ENCODE results near the gene HSD11B1. TPM values are rescaled to one million over a fixed set of nuclear protein-coding genes. Genes with fewer than 3 reads are reported as not detected.

HSD11B1 gene
- total RNA-seq, 4 donors from 2014 or later = 3.0 to 16.0 (median 6.8) TPM

GRCh38 chr1:209670441-209671082 lies 34.1 kb upstream of the HSD11B1 start:
- intact Hi-C loops (cut with DNase I; ENCODE audit: low total_unique reads) (loop anchor here (2.0 kb wide), 1 partner anchor 28 kb away; no protein-coding TSS in a partner anchor), in situ Hi-C loops (cut with MboI; ENCODE audit: low sequenced_read_pairs in 4 of 4) (no loop called here)
- no peaks in the 10 kb centered on the region for H3K9me3 ChIP-seq
- TF ChIP-seq CTCF (IDR thresholded peaks at IDR 0.05 in 4 of 5, conservative IDR thresholded peaks at IDR 0.05 in 1 of 5) (no peak), POLR2A (IDR thresholded peaks at IDR 0.05) (peak; percentile 21 to 22)
- H3K4me3 ChIP-seq = peak overlapping the region; percentile 4 to 36 (median 10)
- no peaks in the 10 kb centered on the region for H3K27me3 ChIP-seq
- H3K36me3 ChIP-seq = no peaks in the 10 kb centered on the region
- peak overlapping the region; percentile 95 to 96 (median 95) for H3K27ac ChIP-seq
- DNase-seq (peak; percentile 82 to 95), ATAC-seq (peak; percentile 77 to 90)
- H3K4me1 ChIP-seq = peaks cover 51 to 53% of the 10 kb centered on the region in 2 donors

- H3K4me3 ChIP-seq = no peak overlapping the region
- DNase-seq (no peak), ATAC-seq (no peak)
- peaks cover 61 to 68% of the 10 kb centered on the region in 2 donors for H3K4me1 ChIP-seq
- intact Hi-C loops (cut with DNase I; ENCODE audit: low total_unique reads) (no loop called here), in situ Hi-C loops (cut with MboI; ENCODE audit: low sequenced_read_pairs in 4 of 4) (no loop called here)
- H3K36me3 ChIP-seq = no peaks in the 10 kb centered on the region
- H3K9me3 ChIP-seq = no peaks in the 10 kb centered on the region
- H3K27me3 ChIP-seq = no peaks in the 10 kb centered on the region
- no peak for TF ChIP-seq CTCF (IDR thresholded peaks at IDR 0.05 in 4 of 5, conservative IDR thresholded peaks at IDR 0.05 in 1 of 5)
- H3K27ac ChIP-seq = peak overlapping the region; percentile 95 to 96 (median 95)
Measured at GRCh38 chr1:209672705-209673630, 31.7 kb upstream of the HSD11B1 start.

- intact Hi-C loops (cut with DNase I; ENCODE audit: low total_unique reads) (loop anchor here (2.0 kb wide), 1 partner anchor 47 kb away; no protein-coding TSS in a partner anchor), in situ Hi-C loops (cut with MboI; ENCODE audit: low sequenced_read_pairs in 4 of 4) (no loop called here)
- ATAC-seq = peak in 1 of 2 donors; percentile 17
- peak; percentile 36 to 66 for DNase-seq
- H3K9me3 ChIP-seq = no peaks in the 10 kb centered on the region
- H3K4me1 ChIP-seq = peaks cover 61 to 68% of the 10 kb centered on the region in 2 donors
- peak overlapping the region in 3 of 4 donors; percentile 69 to 78 (median 70) for H3K4me3 ChIP-seq
- H3K27me3 ChIP-seq = no peaks in the 10 kb centered on the region
- no peaks in the 10 kb centered on the region for H3K36me3 ChIP-seq
- TF ChIP-seq CTCF (IDR thresholded peaks at IDR 0.05 in 4 of 5, conservative IDR thresholded peaks at IDR 0.05 in 1 of 5) (no peak), POLR2A (IDR thresholded peaks at IDR 0.05) (no peak)
- peak overlapping the region; percentile 95 to 96 (median 95) for H3K27ac ChIP-seq
Measured at GRCh38 chr1:209673631-209674417, 30.8 kb upstream of the HSD11B1 start.

GRCh38 chr1:209674957-209675564 lies 29.6 kb upstream of the HSD11B1 start, which contains the start of gene G0S2:
TSS of gene G0S2 (plus strand) at chr1:209675412. CDS start at chr1:209675685, 273 bp downstream.
- Histone ChIP-seq H3K27ac (peak within 1 kb of the TSS; percentile 95 to 96 (median 95)), H3K4me1 (peaks cover 58 to 59% of the 10 kb centered on the region in 2 donors), H3K27me3 (no peaks in the 10 kb centered on the region), H3K4me3 (peak within 1 kb of the TSS; percentile 69 to 78 (median 73)), H3K36me3 (no peaks in the 10 kb centered on the region), H3K9me3 (no peaks in the 10 kb centered on the region)
- ATAC-seq (peak; percentile 49 to 67), DNase-seq (peak; percentile 77 to 96)
- intact Hi-C loops (cut with DNase I; ENCODE audit: low total_unique reads) = loop anchor here (2.0 kb wide), 1 partner anchor 48 kb away; no protein-coding TSS in a partner anchor
- TF ChIP-seq POLR2A (IDR thresholded peaks at IDR 0.05) = peak; percentile 81 to 95
- TF ChIP-seq CTCF (IDR thresholded peaks at IDR 0.05 in 4 of 5, conservative IDR thresholded peaks at IDR 0.05 in 1 of 5) = no peak
- in situ Hi-C loops (cut with MboI; ENCODE audit: low sequenced_read_pairs in 4 of 4) = no loop called here

All from gastrocnemius medialis (tissue), 4 donors.